Glutamatergic neuron (in vitro differentiated cells): ENCODE results near the gene SLC5A1. TPM values are rescaled to one million over a fixed set of nuclear protein-coding genes. Genes with fewer than 3 reads are reported as not detected.

Source experiments
- DNase-seq: peaks from one replicate; pipeline ENCODE4 v3.0.0; 2022
- H3K27ac Mint-ChIP-seq: one replicate; pipeline ENCODE4 v1.8.0; 2020; ENCODE audit warnings: mild to moderate bottlenecking, mixed read lengths, inconsistent platforms; ENCODE audit not compliant: unreplicated experiment
- H3K27me3 Mint-ChIP-seq: one replicate; pipeline ENCODE4 v1.8.0; 2020; ENCODE audit warnings: mild to moderate bottlenecking, moderate library complexity, mixed read lengths, inconsistent platforms; ENCODE audit not compliant: unreplicated experiment
- H3K36me3 Mint-ChIP-seq: one replicate; pipeline ENCODE4 v1.8.0; 2020; ENCODE audit warnings: mild to moderate bottlenecking, mixed read lengths, inconsistent platforms; ENCODE audit not compliant: unreplicated experiment
- H3K4me1 Mint-ChIP-seq: one replicate; pipeline ENCODE4 v1.8.0; 2020; ENCODE audit warnings: mild to moderate bottlenecking, low read depth, mixed read lengths, inconsistent platforms; ENCODE audit not compliant: unreplicated experiment
- H3K4me3 Mint-ChIP-seq: one replicate; pipeline ENCODE4 v1.8.0; 2020; ENCODE audit warnings: mild to moderate bottlenecking, mixed read lengths, inconsistent platforms; ENCODE audit not compliant: unreplicated experiment
- H3K9me3 Mint-ChIP-seq: one replicate; pipeline ENCODE4 v1.8.0; 2020; ENCODE audit warnings: mild to moderate bottlenecking, moderate library complexity, mixed read lengths, inconsistent platforms; ENCODE audit not compliant: unreplicated experiment
- CTCF ChIP-seq: fragments of 200-600 bp; sonication (generic); IDR thresholded peaks from one replicate; pipeline ENCODE4 v1.5.0; 2021; ENCODE audit not compliant: partially characterized antibody, unreplicated experiment
- total RNA-seq: library from RNA; stranded (reverse); fragmentation: NEBNext Ultra II Directional; extraction: Animal tissue kit (Norgen Biotek cat#: 25700); gene quantifications from one replicate; pipeline ENCODE4 v1.2.1, GENCODE V29; 2021; ENCODE audit not compliant: unreplicated experiment

The SLC5A1 gene
- total RNA-seq, 1 donor from 2014 or later: not detected

- Mint-ChIP-seq H3K27ac (no peak overlapping the region), H3K9me3 (no peaks in the 10 kb centered on the region), H3K36me3 (no peaks in the 10 kb centered on the region), H3K4me3 (no peak overlapping the region), H3K4me1 (no peaks in the 10 kb centered on the region), H3K27me3 (no peaks in the 10 kb centered on the region)
- DNase-seq: no peak
- no peak for TF ChIP-seq CTCF
Observed at GRCh38 chr22:32066820-32067219, 23.8 kb downstream of the SLC5A1 start.

- no peaks in the 10 kb centered on the region for H3K36me3 Mint-ChIP-seq
- TF ChIP-seq CTCF: no peak
- H3K4me1 Mint-ChIP-seq: no peaks in the 10 kb centered on the region
- no peak overlapping the region for H3K27ac Mint-ChIP-seq
- DNase-seq: no peak
- no peak overlapping the region for H3K4me3 Mint-ChIP-seq
- no peaks in the 10 kb centered on the region for H3K27me3 Mint-ChIP-seq
- H3K9me3 Mint-ChIP-seq: no peaks in the 10 kb centered on the region
Observed at GRCh38 chr22:32067613-32068012, 24.6 kb downstream of the SLC5A1 start.

GRCh38 chr22:32069579-32070372 lies 26.7 kb downstream of the SLC5A1 start:
- TF ChIP-seq CTCF: no peak
- Mint-ChIP-seq H3K27ac (no peak overlapping the region), H3K9me3 (no peaks in the 10 kb centered on the region), H3K36me3 (no peaks in the 10 kb centered on the region), H3K27me3 (peaks cover 1% of the 10 kb centered on the region), H3K4me3 (no peak overlapping the region), H3K4me1 (no peaks in the 10 kb centered on the region)
- DNase-seq: no peak

GRCh38 chr22:32073262-32073661 lies 30.2 kb downstream of the SLC5A1 start:
- H3K27me3 Mint-ChIP-seq: peaks cover 1% of the 10 kb centered on the region
- no peaks in the 10 kb centered on the region for H3K9me3 Mint-ChIP-seq
- no peaks in the 10 kb centered on the region for H3K36me3 Mint-ChIP-seq
- no peaks in the 10 kb centered on the region for H3K4me1 Mint-ChIP-seq
- no peak for TF ChIP-seq CTCF
- H3K4me3 Mint-ChIP-seq: no peak overlapping the region
- DNase-seq: no peak
- no peak overlapping the region for H3K27ac Mint-ChIP-seq

GRCh38 chr22:32073823-32074380 lies 30.8 kb downstream of the SLC5A1 start:
- peaks cover 1% of the 10 kb centered on the region for H3K27me3 Mint-ChIP-seq
- H3K27ac Mint-ChIP-seq: no peak overlapping the region
- no peak for DNase-seq
- H3K4me1 Mint-ChIP-seq: no peaks in the 10 kb centered on the region
- H3K4me3 Mint-ChIP-seq: no peak overlapping the region
- TF ChIP-seq CTCF: no peak
- H3K9me3 Mint-ChIP-seq: no peaks in the 10 kb centered on the region
- no peaks in the 10 kb centered on the region for H3K36me3 Mint-ChIP-seq
